GM18909 (cell line): Measurements from ENCODE around the gene ABTB2.
A peak's percentile ranks its signal among the peaks of the same experiment; 100 is the strongest.

Experiments used
- ATAC-seq: cut with Tn5 transposase; IDR thresholded peaks from one replicate; pipeline ENCODE4 v1.9.1; 2021; ENCODE audit warnings: mild to moderate bottlenecking; ENCODE audit not compliant: unreplicated experiment, poor library complexity

The ABTB2 gene

GRCh38 chr11:34363363-34364084 is 5.7 kb upstream of the ABTB2 start:
- ATAC-seq: no peak

- ATAC-seq: no peak
These were observed 2.2 kb upstream of the ABTB2 start for GRCh38 chr11:34360046-34360445.

- ATAC-seq: no peak
These were observed 1.7 kb upstream of the ABTB2 start for GRCh38 chr11:34359548-34359891.

- peak; percentile 22 for ATAC-seq
These were observed 1.1 kb upstream of the ABTB2 start for GRCh38 chr11:34358728-34359547.

GRCh38 chr11:34358258-34358727 is 483 bp upstream of the ABTB2 start:
- peak; percentile 9 for ATAC-seq

- peak; percentile 22 for ATAC-seq
These were observed 703 bp downstream of the ABTB2 start for GRCh38 chr11:34356913-34357700.

- ATAC-seq: no peak
These were observed 1.3 kb downstream of the ABTB2 start for GRCh38 chr11:34356576-34356912.

- ATAC-seq: no peak
These were observed 1.7 kb downstream of the ABTB2 start for GRCh38 chr11:34356130-34356529.

- no peak for ATAC-seq
These were observed 2.1 kb downstream of the ABTB2 start for GRCh38 chr11:34355726-34356125.

GRCh38 chr11:34354782-34355181 is 3.0 kb downstream of the ABTB2 start:
- ATAC-seq: no peak

GRCh38 chr11:34353881-34354280 is 3.9 kb downstream of the ABTB2 start:
- no peak for ATAC-seq

- no peak for ATAC-seq
These were observed 5.9 kb downstream of the ABTB2 start for GRCh38 chr11:34351687-34352469.

GRCh38 chr11:34351051-34351450 is 6.8 kb downstream of the ABTB2 start:
- no peak for ATAC-seq

GRCh38 chr11:34349882-34350281 is 7.9 kb downstream of the ABTB2 start:
- ATAC-seq: no peak

GRCh38 chr11:34348919-34349318 is 8.9 kb downstream of the ABTB2 start:
- ATAC-seq: no peak

- ATAC-seq: no peak
These were observed 9.7 kb downstream of the ABTB2 start for GRCh38 chr11:34348096-34348495.

- ATAC-seq: no peak
These were observed 11.3 kb downstream of the ABTB2 start for GRCh38 chr11:34346551-34346950.

GRCh38 chr11:34345991-34346480 is 11.8 kb downstream of the ABTB2 start:
- no peak for ATAC-seq

GRCh38 chr11:34345540-34345876 is 12.3 kb downstream of the ABTB2 start:
- ATAC-seq: no peak
